BJ (cell line): ENCODE data around the gene CNRIP1. TPM values are rescaled to one million over a fixed set of nuclear protein-coding genes. Genes with fewer than 3 reads are reported as not detected.

Experiments
- CTCF ChIA-PET: fragments of 350-600 bp; formaldehyde crosslinking; extraction: SDS; loops from one replicate; lab custom pipeline; 2021; ENCODE audit warnings: antibody characterized with exemption, inconsistent platforms; lab: Yijun Ruan, JAX
- POLR2A ChIA-PET: fragments of 300-600 bp; sonication (Branson Sonifier 250); formaldehyde crosslinking; extraction: SDS; loops from one replicate; lab custom pipeline; 2021; ENCODE audit warnings: antibody characterized with exemption; lab: Charles Lee
- DNase-seq: peaks from one replicate; pipeline ENCODE4 v3.0.0-alpha.2; 2011; ENCODE audit warnings: low read depth
- H3K27me3 ChIP-seq: 2 replicates; pipeline ENCODE4 v1.6.0; 2011; ENCODE audit warnings: low read length; ENCODE audit not compliant: control insufficient read depth, insufficient read depth
- H3K36me3 ChIP-seq: 2 replicates; pipeline ENCODE4 v1.5.1; 2011; ENCODE audit warnings: low read length; ENCODE audit not compliant: control insufficient read depth, insufficient read depth
- H3K4me3 ChIP-seq: 2 replicates; pipeline ENCODE4 v1.5.1; 2011; ENCODE audit warnings: low read depth, mild to moderate bottlenecking, control low read depth, low read length
- polyA plus RNA-seq: library from polyadenylated mRNA; depleted of rRNA; stranded (reverse); fragments of >200 nt; gene quantifications from 2 replicates; pipeline ENCODE4 v1.2.3, GENCODE V29; 2011
- TF ChIP-seq, protein P1 (sequence below): IDR thresholded peaks from 2 replicates; pipeline ENCODE4 v1.5.1; 2011; ENCODE audit warnings: low read depth, mild to moderate bottlenecking, control low read depth, inconsistent platforms, low read length, moderate library complexity; ENCODE audit not compliant: insufficient read depth

CNRIP1 gene
- polyA plus RNA-seq, 1 experiment = 63.4 TPM

DNA sequence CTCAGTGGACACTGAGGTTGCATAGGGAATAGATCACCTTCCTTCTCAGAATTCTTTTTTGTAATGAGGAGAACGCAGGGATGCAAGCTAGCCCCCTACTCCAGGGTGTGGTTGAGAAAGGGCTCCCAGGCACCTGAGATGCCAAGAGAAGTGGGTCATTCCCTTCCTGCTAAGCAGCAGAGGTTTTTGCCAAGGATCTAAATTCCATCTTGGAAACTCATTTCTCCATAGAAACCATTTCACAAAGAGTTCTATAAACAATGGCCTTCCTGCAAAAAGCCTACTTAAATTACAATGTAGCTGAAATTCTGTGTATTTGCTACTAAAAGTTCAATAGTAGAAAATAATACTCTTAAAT, 63.7 kb downstream of the CNRIP1 start:
- Histone ChIP-seq H3K36me3 (no peaks in the 10 kb centered on the region), H3K4me3 (no peak overlapping the region), H3K27me3 (no peaks in the 10 kb centered on the region)
- TF ChIP-seq, protein P1, sequence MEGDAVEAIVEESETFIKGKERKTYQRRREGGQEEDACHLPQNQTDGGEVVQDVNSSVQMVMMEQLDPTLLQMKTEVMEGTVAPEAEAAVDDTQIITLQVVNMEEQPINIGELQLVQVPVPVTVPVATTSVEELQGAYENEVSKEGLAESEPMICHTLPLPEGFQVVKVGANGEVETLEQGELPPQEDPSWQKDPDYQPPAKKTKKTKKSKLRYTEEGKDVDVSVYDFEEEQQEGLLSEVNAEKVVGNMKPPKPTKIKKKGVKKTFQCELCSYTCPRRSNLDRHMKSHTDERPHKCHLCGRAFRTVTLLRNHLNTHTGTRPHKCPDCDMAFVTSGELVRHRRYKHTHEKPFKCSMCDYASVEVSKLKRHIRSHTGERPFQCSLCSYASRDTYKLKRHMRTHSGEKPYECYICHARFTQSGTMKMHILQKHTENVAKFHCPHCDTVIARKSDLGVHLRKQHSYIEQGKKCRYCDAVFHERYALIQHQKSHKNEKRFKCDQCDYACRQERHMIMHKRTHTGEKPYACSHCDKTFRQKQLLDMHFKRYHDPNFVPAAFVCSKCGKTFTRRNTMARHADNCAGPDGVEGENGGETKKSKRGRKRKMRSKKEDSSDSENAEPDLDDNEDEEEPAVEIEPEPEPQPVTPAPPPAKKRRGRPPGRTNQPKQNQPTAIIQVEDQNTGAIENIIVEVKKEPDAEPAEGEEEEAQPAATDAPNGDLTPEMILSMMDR = no peak
- CTCF ChIA-PET = interaction anchor here (1.1 kb wide), 1 partner anchor 134 kb away, joined by 3 read pairs; no protein-coding TSS in a partner anchor
- no peak for DNase-seq
- POLR2A ChIA-PET = no interaction called here

GRCh38 chr2:68253219-68254068, 66.3 kb downstream of the CNRIP1 start:
- POLR2A ChIA-PET = interaction anchor here (1.2 kb wide), 1 partner anchor 66 kb away, joined by 4 read pairs; the partner anchor contains the start of gene CNRIP1
- DNase-seq = no peak
- CTCF ChIA-PET = interaction anchor here (0.6 to 2.4 kb wide), 7 partner anchors 9 to 188 kb away, joined by 3 to 8 read pairs (median 5); no protein-coding TSS in a partner anchor
- Histone ChIP-seq H3K36me3 (no peaks in the 10 kb centered on the region), H3K4me3 (peak overlapping the region; percentile 91), H3K27me3 (no peaks in the 10 kb centered on the region)
- TF ChIP-seq, protein P1 = no peak

DNA sequence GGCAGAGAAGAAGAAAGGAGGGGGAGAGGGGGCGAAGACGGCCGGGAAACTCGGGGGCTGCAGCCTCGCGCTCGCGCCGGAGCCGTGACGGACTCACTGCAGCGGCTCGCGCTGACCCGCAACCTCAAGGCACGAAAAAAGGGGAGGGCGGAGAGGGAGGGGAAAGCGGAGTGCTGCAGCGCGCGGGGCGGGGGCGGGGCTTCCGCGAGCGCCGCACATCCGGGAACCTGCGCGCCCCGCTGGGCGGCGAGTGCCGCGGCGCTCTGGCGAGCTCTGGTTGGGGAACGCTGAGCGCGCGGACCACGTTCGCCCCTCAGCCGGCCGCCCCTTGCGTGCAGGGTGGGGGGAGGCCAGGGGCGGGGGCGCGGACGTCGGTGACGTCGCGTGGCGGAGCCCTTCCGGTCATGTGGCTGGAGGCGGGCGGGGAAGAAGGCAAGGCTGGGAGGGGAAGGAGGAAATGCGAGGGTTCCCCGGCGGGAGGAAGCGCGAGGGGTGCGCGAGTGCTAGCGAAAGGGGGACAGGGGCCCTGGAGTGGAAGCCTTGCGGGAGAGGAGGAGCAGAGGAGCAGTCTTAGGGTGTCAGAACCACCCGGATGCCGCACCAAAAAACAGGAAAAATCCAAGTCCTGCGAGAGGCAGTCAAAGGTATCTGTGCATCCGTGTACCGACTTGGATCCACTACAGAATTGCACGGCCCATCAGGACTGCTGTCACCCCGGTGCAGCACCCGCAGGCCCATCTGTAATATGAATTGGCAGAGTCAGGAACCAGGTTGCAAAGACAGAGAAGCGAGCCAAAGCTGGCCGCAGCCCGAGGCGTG, 67.1 kb downstream of the CNRIP1 start, which contains the start of gene PPP3R1:
Gene PPP3R1, minus strand, starts transcription at position 133 of the 819 bp plus-strand sequence. CDS start 405 bp downstream, outside the sequence.
- peak within 1 kb of the TSS; percentile 91 for H3K4me3 ChIP-seq
- H3K27me3 ChIP-seq = no peaks in the 10 kb centered on the region
- TF ChIP-seq, protein P1 = no peak
- H3K36me3 ChIP-seq = no peaks in the 10 kb centered on the region
- peak; percentile 76 for DNase-seq
- CTCF ChIA-PET = interaction anchor here (0.6 to 2.4 kb wide), 7 partner anchors 8 to 188 kb away, joined by 3 to 8 read pairs (median 5); no protein-coding TSS in a partner anchor
- POLR2A ChIA-PET = interaction anchor here (0.5 to 1.2 kb wide), 4 partner anchors 16 to 496 kb away, joined by 3 to 5 read pairs (median 4); partner anchors contain the start of gene CNRIP1

GRCh38 chr2:68251855-68252399, 67.8 kb downstream of the CNRIP1 start:
- no peak for DNase-seq
- Histone ChIP-seq H3K4me3 (peak overlapping the region; percentile 74), H3K36me3 (no peaks in the 10 kb centered on the region), H3K27me3 (no peaks in the 10 kb centered on the region)
- CTCF ChIA-PET = interaction anchor here (0.7 to 2.4 kb wide), 8 partner anchors 8 to 189 kb away, joined by 3 to 7 read pairs (median 4); no protein-coding TSS in a partner anchor
- TF ChIP-seq, protein P1 = no peak
- POLR2A ChIA-PET = interaction anchor here (0.6 to 1.0 kb wide), 2 partner anchors 16 to 56 kb away, joined by 3 to 5 read pairs; no protein-coding TSS in a partner anchor
